ENCODE measurements around the gene SPATA13.
"Not testable (repeated sequence)": the region's sequence is repeated elsewhere in the genome, so short reads cannot be mapped to it uniquely, and the experiment has no call there.

The SPATA13 gene

DNA sequence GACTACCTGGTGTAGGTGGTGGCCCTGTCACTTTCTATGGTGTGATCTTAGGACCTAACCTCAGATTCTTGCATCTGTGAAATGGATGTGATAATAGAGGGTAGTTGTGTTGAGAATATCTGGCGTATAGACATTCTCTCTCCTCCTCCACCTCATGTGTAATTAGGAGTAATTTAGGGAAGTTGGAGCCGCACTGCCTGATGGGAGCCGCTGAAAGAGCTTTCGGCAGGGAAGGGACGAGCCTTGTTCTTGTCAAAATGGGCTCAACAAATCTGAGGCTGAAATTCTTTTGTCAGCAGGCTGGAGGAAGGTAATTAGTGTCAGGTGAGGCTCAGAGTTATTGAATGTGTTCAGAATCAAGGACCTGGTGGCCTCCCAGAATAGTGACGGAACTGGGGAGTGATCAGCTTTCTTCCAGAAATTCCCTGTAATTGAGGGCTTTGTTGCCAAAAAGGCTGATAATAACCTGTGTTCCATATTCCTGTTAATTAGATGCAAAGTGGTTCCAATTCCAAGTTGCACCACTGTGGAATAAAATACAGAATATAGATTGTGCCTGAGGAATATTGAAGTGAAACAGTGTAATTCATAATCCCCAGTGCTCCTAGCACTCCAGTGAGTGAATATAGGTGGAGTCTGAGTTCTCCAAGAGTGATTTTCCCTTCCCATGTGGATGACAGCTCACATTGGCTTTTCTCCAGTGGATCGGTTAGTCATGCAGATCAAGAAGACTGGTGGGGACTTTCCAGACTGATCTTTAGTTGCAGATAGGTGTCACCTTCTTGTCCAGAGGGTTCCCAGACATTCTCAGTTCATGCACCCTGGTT lies 47.5 kb downstream of the SPATA13 start:
- Histone ChIP-seq H3K4me3 (ENCODE audit: low read depth in 1 of 2, low read length in 2 of 2) (no peak overlapping the region), H3K27me3 (ENCODE audit: control insufficient read depth in 1 of 2, insufficient read depth in 2 of 2, low read length in 2 of 2) (no peaks in the 10 kb centered on the region), H3K4me1 (ENCODE audit: insufficient read depth, low read length) (peaks cover 13% of the 10 kb centered on the region), H3K9ac (ENCODE audit: low read length) (no peak overlapping the region), H3K9me3 (ENCODE audit: low read length) (no peaks in the 10 kb centered on the region), H3K27ac (ENCODE audit: low read depth, low read length) (no peak overlapping the region), H3K36me3 (ENCODE audit: insufficient read depth, low read length) (no peaks in the 10 kb centered on the region)

DNA sequence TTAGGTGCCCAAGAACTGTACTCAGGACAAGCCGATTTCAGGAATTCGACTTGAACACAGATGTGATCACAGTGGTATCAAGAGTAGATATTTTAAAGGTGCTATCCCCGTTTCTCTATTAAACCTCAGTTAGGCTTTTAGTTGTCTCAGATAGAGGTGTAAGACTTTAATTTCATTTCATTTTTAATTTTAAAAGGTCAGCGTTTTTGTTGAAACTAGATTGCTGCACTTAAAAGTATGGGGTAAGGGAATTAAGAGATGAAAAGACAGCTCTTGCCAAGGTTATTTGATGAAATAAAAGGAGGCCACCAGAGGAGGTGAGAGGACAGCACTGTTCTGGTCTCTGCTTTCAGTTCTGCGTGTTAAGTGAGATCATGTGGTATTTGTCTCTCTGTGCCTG lies 48.6 kb downstream of the SPATA13 start:
- no peaks in the 10 kb centered on the region for H3K9me3 ChIP-seq (ENCODE audit: low read length)
- no peaks in the 10 kb centered on the region for H3K27me3 ChIP-seq (ENCODE audit: control insufficient read depth in 1 of 2, insufficient read depth in 2 of 2, low read length in 2 of 2)
- H3K27ac ChIP-seq (ENCODE audit: low read depth, low read length): no peak overlapping the region
- no peak overlapping the region for H3K4me3 ChIP-seq (ENCODE audit: low read depth in 1 of 2, low read length in 2 of 2)
- peaks cover 3% of the 10 kb centered on the region for H3K4me1 ChIP-seq (ENCODE audit: insufficient read depth, low read length)
- no peak overlapping the region for H3K9ac ChIP-seq (ENCODE audit: low read length)
- H3K36me3 ChIP-seq (ENCODE audit: insufficient read depth, low read length): no peaks in the 10 kb centered on the region

DNA sequence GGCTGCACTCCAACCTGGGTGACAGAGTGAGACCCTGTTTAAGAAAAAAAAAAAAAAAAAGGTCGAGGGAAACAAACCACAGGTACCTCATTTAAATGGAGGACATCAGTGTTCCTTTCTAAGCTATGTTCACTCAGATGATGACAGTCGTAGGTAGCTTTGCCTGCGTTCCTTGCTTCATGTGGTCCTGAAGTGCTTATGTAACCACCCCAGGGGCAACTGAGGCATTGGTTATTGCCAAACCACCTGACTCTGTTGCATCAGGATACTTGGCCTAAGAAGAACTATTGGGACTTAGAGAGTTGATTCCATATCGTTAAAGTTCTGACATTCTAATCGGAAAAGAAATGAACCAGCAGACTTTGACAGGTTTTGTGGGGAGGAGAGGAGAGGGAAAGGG lies 51.7 kb downstream of the SPATA13 start:
- Histone ChIP-seq H3K27ac (ENCODE audit: low read depth, low read length) (no peak overlapping the region), H3K36me3 (ENCODE audit: insufficient read depth, low read length) (no peaks in the 10 kb centered on the region), H3K9me3 (ENCODE audit: low read length) (no peaks in the 10 kb centered on the region), H3K9ac (ENCODE audit: low read length) (no peak overlapping the region), H3K4me3 (ENCODE audit: low read depth in 1 of 2, low read length in 2 of 2) (no peak overlapping the region), H3K27me3 (ENCODE audit: control insufficient read depth in 1 of 2, insufficient read depth in 2 of 2, low read length in 2 of 2) (no peaks in the 10 kb centered on the region), H3K4me1 (ENCODE audit: insufficient read depth, low read length) (peaks cover 18% of the 10 kb centered on the region)

DNA sequence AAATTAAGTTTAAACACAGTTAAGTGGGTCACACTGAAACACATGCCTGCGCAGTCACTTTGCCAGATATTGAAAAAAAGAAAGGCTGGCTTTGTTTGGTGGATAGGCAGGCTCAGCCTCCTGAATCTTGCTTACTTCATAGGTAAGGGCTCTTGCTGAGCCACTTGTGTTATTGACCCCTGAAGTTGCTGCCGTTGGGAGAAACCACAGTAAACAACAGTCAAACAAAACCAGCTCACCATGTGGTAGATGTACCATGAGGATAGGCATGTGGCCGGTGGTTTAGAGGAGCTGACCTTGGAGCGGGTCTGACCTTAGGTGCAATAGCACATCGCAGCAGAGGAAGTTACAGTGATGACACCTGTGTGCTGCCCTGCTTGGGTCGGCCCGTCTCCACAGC lies 52.2 kb downstream of the SPATA13 start:
- Histone ChIP-seq H3K27ac (ENCODE audit: low read depth, low read length) (no peak overlapping the region), H3K9ac (ENCODE audit: low read length) (no peak overlapping the region)

DNA sequence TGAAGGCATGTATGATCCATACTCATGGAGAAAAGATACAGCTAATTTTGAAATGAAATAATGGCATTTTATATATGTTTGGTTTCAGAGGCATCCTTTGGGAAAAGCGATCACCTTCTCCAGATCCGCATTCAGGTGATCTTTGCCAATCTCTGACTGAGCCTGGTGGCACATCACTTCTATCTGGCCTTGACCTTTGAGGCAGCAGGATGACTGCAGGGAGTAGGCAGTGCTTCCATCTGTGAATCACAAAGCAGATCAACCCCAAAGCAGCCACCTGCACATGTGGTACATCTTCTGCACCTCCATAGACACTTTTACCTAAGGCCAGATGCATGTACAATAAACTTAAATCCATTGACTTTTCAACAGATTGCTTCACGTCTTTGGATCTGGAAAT lies 53.4 kb downstream of the SPATA13 start:
- Histone ChIP-seq H3K4me3 (ENCODE audit: low read depth in 1 of 2, low read length in 2 of 2) (no peak overlapping the region), H3K27ac (ENCODE audit: low read depth, low read length) (no peak overlapping the region), H3K36me3 (ENCODE audit: insufficient read depth, low read length) (no peaks in the 10 kb centered on the region), H3K27me3 (ENCODE audit: control insufficient read depth in 1 of 2, insufficient read depth in 2 of 2, low read length in 2 of 2) (no peaks in the 10 kb centered on the region), H3K9ac (ENCODE audit: low read length) (no peak overlapping the region), H3K9me3 (ENCODE audit: low read length) (no peaks in the 10 kb centered on the region), H3K4me1 (ENCODE audit: insufficient read depth, low read length) (peaks cover 28% of the 10 kb centered on the region)

More for the DNA sequence above, 52.2 kb downstream of the SPATA13 start:
- no peaks in the 10 kb centered on the region for H3K36me3 ChIP-seq (ENCODE audit: insufficient read depth, low read length)
- H3K27me3 ChIP-seq (ENCODE audit: control insufficient read depth in 1 of 2, insufficient read depth in 2 of 2, low read length in 2 of 2): no peaks in the 10 kb centered on the region
- peaks cover 22% of the 10 kb centered on the region for H3K4me1 ChIP-seq (ENCODE audit: insufficient read depth, low read length)
- H3K9me3 ChIP-seq (ENCODE audit: low read length): no peaks in the 10 kb centered on the region
- H3K4me3 ChIP-seq (ENCODE audit: low read depth in 1 of 2, low read length in 2 of 2): no peak overlapping the region

DNA sequence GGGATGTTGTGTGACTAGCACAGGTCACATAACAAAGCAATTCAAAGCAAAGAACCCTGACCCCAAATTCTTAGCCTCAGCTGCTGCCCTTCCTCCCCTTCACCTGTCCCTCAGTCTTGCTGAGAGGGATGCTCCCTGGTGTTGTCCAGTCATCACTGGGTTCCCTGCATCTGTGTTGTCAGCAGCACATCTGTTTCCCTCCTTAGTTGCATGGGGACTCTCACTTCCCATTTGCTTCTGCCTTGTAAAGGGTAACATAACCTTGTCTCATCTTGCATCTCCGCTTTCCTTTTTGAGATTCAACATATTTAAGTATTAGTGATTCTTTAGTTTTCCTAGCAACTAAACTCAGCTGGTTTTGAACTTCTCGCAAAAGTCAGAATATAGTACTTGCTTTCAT lies 54.0 kb downstream of the SPATA13 start:
- Histone ChIP-seq H3K36me3 (ENCODE audit: insufficient read depth, low read length) (no peaks in the 10 kb centered on the region), H3K27ac (ENCODE audit: low read depth, low read length) (no peak overlapping the region), H3K9ac (ENCODE audit: low read length) (no peak overlapping the region), H3K9me3 (ENCODE audit: low read length) (no peaks in the 10 kb centered on the region), H3K4me1 (ENCODE audit: insufficient read depth, low read length) (peaks cover 28% of the 10 kb centered on the region), H3K27me3 (ENCODE audit: control insufficient read depth in 1 of 2, insufficient read depth in 2 of 2, low read length in 2 of 2) (no peaks in the 10 kb centered on the region), H3K4me3 (ENCODE audit: low read depth in 1 of 2, low read length in 2 of 2) (no peak overlapping the region)

DNA sequence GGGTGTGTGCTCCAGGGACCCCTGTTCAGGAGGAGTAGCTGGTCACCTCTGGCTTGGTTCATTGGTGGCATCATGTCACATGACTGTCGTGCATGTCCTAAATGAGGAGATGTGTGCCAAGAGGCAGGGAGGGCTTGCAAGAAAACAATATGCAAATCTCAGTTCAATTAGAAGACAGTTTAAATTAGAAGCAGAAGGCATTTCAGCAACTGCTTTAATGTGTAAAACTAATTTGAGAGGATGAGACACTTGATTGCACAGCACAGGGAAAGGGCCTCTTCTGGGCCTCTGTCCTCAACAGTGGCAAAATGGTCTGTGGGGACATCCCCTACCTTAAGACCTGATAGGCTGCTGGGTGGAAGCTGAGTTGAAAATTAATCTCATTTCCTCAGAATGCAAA lies 54.6 kb downstream of the SPATA13 start:
- Histone ChIP-seq H3K27me3 (ENCODE audit: control insufficient read depth in 1 of 2, insufficient read depth in 2 of 2, low read length in 2 of 2) (no peaks in the 10 kb centered on the region), H3K9ac (ENCODE audit: low read length) (no peak overlapping the region), H3K27ac (ENCODE audit: low read depth, low read length) (no peak overlapping the region)

DNA sequence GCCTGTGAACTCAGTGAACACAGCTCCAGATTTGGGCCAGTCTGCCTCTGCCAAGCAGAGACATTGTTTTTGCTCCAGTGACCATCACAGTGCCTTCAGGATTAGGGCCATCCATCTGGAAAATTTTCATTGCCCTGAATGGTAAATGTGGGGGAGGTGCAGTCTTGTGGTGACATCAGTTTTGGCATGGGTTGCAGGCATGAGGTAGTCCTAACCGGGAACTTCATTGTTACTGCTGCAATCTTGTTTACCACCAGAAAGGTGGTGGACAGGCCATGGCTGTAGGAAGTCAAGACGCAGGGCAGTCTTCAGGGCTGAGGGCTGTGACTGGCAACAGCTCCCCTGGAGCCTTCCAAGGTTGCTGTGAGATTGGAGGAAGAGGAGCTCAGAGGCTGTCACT lies 55.2 kb downstream of the SPATA13 start:
- Histone ChIP-seq H3K4me1 (ENCODE audit: insufficient read depth, low read length) (peaks cover 28% of the 10 kb centered on the region), H3K27me3 (ENCODE audit: control insufficient read depth in 1 of 2, insufficient read depth in 2 of 2, low read length in 2 of 2) (no peaks in the 10 kb centered on the region), H3K9me3 (ENCODE audit: low read length) (no peaks in the 10 kb centered on the region), H3K27ac (ENCODE audit: low read depth, low read length) (no peak overlapping the region), H3K36me3 (ENCODE audit: insufficient read depth, low read length) (no peaks in the 10 kb centered on the region), H3K9ac (ENCODE audit: low read length) (no peak overlapping the region), H3K4me3 (ENCODE audit: low read depth in 1 of 2, low read length in 2 of 2) (no peak overlapping the region)

More for the DNA sequence above, 54.6 kb downstream of the SPATA13 start:
- peaks cover 28% of the 10 kb centered on the region for H3K4me1 ChIP-seq (ENCODE audit: insufficient read depth, low read length)
- no peaks in the 10 kb centered on the region for H3K36me3 ChIP-seq (ENCODE audit: insufficient read depth, low read length)
- no peak overlapping the region for H3K4me3 ChIP-seq (ENCODE audit: low read depth in 1 of 2, low read length in 2 of 2)
- H3K9me3 ChIP-seq (ENCODE audit: low read length): no peaks in the 10 kb centered on the region

DNA sequence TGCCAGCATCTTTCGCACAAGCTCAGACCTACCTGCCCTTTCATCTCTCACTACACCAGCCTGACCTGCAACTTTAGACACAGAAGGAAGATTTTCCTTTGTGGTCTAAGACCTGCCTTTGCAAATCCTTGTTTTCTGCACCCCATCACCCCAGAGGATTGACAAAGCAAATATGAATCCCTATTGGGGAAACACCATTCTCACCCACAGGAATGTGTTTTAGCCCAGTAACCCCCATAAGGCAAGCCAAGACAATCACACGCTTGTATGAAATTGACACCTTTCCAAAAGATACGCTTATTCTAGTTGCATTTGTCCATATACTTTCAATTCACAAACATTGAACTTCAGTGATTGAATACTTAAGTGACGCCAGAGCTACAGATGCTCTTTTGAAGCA lies 55.7 kb downstream of the SPATA13 start:
- no peak overlapping the region for H3K4me3 ChIP-seq (ENCODE audit: low read depth in 1 of 2, low read length in 2 of 2)
- no peaks in the 10 kb centered on the region for H3K27me3 ChIP-seq (ENCODE audit: control insufficient read depth in 1 of 2, insufficient read depth in 2 of 2, low read length in 2 of 2)
- peaks cover 28% of the 10 kb centered on the region for H3K4me1 ChIP-seq (ENCODE audit: insufficient read depth, low read length)
- H3K9ac ChIP-seq (ENCODE audit: low read length): no peak overlapping the region
- H3K9me3 ChIP-seq (ENCODE audit: low read length): no peaks in the 10 kb centered on the region
- no peak overlapping the region for H3K27ac ChIP-seq (ENCODE audit: low read depth, low read length)
- no peaks in the 10 kb centered on the region for H3K36me3 ChIP-seq (ENCODE audit: insufficient read depth, low read length)

DNA sequence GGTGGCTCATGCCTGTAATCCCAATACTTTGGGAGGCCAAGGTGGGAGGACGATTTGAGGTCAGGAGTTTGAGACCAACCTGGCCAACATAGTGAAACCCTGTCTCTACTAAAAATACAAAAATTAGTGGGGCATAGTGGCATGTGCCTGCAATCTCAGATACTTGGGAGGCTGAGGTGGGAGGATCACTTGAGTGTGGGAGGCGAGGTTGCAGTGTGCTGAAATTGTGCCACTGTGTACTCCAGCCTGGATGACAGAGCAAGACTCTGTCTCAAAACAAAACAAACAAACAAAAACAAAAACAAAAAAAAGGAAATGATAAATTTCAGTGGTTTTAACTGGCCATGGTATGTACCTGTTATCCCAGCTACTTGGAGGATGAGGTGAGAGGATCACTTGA lies 56.3 kb downstream of the SPATA13 start:
- not testable (repeated sequence) for H3K9me3 ChIP-seq (ENCODE audit: low read length); H3K36me3 ChIP-seq (ENCODE audit: insufficient read depth, low read length); H3K27ac ChIP-seq (ENCODE audit: low read depth, low read length); H3K27me3 ChIP-seq (ENCODE audit: control insufficient read depth in 1 of 2, insufficient read depth in 2 of 2, low read length in 2 of 2); H3K9ac ChIP-seq (ENCODE audit: low read length); H3K4me3 ChIP-seq (ENCODE audit: low read depth in 1 of 2, low read length in 2 of 2)
- H3K4me1 ChIP-seq (ENCODE audit: insufficient read depth, low read length): peaks cover 28% of the 10 kb centered on the region

DNA sequence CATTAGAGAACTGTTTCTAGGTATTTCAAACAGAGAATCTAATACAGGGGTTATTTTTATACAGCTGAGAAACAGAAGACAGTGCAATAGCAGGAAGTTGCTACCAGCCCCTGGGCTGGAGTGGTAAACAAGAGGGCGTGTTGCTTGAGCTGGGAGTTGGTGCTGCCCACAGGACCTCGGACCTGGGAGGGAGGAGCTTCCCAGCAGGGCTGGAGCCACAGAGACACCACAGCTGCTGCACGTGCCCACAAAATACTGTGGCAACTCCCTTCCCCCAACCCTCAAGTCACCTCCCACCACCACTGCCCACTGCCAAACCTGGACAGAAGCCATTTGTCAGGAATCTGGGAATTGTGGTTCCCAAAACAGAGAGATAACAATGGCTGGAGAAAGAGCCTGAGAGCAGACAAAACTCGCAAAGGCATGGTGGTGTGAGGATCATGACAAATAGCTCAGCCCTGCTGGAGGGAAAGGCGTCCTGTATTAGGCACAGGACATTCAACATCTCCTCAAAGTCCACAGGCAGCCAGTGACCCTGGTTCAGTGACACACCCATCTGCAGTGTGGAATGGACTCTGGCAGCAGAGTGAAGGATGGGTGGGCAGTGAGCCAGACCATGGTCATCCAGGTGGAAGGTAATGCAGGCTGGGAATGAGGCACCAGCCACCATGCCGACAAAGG lies 57.2 kb downstream of the SPATA13 start:
- Histone ChIP-seq H3K4me1 (ENCODE audit: insufficient read depth, low read length) (peaks cover 28% of the 10 kb centered on the region), H3K36me3 (ENCODE audit: insufficient read depth, low read length) (no peaks in the 10 kb centered on the region), H3K9ac (ENCODE audit: low read length) (no peak overlapping the region), H3K9me3 (ENCODE audit: low read length) (no peaks in the 10 kb centered on the region), H3K27ac (ENCODE audit: low read depth, low read length) (no peak overlapping the region), H3K4me3 (ENCODE audit: low read depth in 1 of 2, low read length in 2 of 2) (no peak overlapping the region), H3K27me3 (ENCODE audit: control insufficient read depth in 1 of 2, insufficient read depth in 2 of 2, low read length in 2 of 2) (no peaks in the 10 kb centered on the region)

DNA sequence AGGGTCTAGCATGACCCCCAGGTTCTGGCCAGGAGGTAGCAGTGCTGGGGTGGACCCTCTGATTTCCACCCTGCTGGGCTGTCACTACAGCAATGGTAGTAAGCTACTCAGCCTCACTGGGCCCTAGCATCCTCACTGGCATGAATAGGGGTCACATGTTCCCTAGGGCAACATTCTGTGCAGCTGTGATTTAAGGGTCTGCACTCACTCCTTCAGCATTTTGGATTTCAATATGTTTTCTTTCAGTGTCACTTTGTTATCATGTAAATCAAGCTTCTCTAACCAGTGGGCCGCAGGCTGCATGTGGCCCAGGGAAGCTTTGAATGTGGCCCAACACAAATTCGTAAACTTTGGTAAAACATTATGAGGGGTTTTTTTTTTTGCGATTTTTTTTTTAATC lies 57.8 kb downstream of the SPATA13 start:
- Histone ChIP-seq H3K9me3 (ENCODE audit: low read length) (no peaks in the 10 kb centered on the region), H3K9ac (ENCODE audit: low read length) (no peak overlapping the region), H3K4me1 (ENCODE audit: insufficient read depth, low read length) (peaks cover 28% of the 10 kb centered on the region)

More for the DNA sequence above, 57.8 kb downstream of the SPATA13 start:
- Histone ChIP-seq H3K27ac (ENCODE audit: low read depth, low read length) (no peak overlapping the region), H3K36me3 (ENCODE audit: insufficient read depth, low read length) (no peaks in the 10 kb centered on the region), H3K27me3 (ENCODE audit: control insufficient read depth in 1 of 2, insufficient read depth in 2 of 2, low read length in 2 of 2) (no peaks in the 10 kb centered on the region), H3K4me3 (ENCODE audit: low read depth in 1 of 2, low read length in 2 of 2) (no peak overlapping the region)
